ENCODE measurements around the gene JPT2.

DNA sequence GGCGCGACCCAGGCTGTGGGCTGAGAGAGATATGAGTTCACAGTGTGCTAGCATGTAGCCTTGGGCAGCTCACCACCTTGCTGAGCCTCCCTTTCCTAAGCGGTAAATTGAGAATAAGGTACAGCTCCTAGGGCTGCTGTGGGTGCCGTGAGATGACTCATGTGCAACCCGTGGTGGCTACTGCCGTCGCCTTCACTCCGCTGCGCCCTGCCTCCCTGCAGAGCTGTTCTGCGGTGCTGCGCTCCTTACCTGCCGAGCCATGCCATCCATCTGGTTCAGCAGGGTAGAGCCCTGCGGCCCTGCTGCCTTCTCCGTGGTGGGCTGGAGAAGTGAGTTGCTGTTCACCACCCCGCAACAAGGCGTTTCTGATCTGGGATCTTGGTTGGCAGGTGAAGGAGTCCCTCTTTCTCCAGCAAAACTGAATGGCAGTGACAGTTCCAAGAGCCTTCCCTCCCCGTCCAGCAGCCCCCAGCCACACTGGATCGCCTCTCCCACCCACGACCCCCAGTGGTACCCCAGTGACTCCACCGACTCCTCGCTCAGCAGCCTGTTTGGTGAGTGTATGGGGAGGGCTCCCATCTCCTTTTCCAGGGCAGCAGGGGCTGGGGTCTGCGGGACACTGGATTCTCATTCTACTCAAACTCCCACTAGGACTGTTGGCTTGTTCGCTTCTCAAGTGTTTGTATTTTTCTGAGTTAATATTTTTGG, 9.3 kb upstream of the JPT2 start:
- TF ChIP-seq, protein P1, sequence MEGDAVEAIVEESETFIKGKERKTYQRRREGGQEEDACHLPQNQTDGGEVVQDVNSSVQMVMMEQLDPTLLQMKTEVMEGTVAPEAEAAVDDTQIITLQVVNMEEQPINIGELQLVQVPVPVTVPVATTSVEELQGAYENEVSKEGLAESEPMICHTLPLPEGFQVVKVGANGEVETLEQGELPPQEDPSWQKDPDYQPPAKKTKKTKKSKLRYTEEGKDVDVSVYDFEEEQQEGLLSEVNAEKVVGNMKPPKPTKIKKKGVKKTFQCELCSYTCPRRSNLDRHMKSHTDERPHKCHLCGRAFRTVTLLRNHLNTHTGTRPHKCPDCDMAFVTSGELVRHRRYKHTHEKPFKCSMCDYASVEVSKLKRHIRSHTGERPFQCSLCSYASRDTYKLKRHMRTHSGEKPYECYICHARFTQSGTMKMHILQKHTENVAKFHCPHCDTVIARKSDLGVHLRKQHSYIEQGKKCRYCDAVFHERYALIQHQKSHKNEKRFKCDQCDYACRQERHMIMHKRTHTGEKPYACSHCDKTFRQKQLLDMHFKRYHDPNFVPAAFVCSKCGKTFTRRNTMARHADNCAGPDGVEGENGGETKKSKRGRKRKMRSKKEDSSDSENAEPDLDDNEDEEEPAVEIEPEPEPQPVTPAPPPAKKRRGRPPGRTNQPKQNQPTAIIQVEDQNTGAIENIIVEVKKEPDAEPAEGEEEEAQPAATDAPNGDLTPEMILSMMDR (conservative IDR thresholded peaks at IDR 0.05; ENCODE audit: low read depth, low read length): no peak
- no peak for TF ChIP-seq EZH2 (IDR thresholded peaks at IDR 0.05; ENCODE audit: borderline replicate concordance, low read depth, low read length, poor library complexity, severe bottlenecking)

Data from A673 (cell line).